Fibroblast of skin of right biceps (primary cell): ENCODE data around the gene TOMT.
A peak's percentile ranks its signal among the peaks of the same experiment; 100 is the strongest.

Experiments used
- DNase-seq: peaks from one replicate; pipeline ENCODE4 v3.0.0-alpha.2; 2013

The TOMT gene, protein sequence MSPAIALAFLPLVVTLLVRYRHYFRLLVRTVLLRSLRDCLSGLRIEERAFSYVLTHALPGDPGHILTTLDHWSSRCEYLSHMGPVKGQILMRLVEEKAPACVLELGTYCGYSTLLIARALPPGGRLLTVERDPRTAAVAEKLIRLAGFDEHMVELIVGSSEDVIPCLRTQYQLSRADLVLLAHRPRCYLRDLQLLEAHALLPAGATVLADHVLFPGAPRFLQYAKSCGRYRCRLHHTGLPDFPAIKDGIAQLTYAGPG

DNA sequence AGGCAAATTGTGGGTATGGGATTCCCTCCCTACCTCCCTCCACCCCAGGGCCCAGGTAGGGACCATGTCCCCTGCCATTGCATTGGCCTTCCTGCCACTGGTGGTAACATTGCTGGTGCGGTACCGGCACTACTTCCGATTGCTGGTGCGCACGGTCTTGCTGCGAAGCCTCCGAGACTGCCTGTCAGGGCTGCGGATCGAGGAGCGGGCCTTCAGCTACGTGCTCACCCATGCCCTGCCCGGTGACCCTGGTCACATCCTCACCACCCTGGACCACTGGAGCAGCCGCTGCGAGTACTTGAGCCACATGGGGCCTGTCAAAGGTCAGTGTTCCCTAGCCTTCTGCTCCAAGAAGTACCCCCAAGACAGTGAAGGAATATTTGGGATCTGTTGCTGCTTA is at the start of gene TOMT:
Gene TOMT (plus strand): TSS at position 37 of the 400 bp plus-strand sequence. CDS start 28 bp downstream, at position 65.
- DNase-seq = no peak

DNA sequence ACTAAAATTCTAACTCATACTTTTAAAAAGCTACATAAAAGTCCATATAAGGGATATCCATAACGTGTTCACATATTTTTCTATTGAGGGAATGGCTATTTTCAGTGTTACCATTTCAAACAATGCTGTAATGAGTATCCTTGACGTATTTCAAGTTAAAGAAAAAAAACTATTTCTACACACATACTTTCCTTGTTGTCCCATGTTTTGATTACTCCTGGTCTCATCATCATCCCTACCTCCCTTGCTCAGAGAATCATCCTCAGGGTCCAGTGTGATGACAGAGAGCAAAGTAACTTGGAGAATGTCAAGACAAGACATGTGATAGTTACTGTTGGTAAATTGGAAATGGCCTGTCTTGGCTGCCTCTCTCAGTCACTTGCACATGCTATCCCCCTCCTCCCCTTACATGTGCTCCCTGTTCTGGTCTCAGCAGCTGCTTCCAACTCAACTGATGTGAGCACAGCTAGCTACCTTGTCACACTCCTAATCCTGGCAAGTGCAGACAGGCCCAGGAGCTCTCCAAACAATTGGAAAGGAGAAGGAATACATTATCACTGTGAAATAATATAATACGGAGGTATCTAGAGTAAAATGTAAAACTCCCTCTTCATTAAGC is 47.2 kb upstream of the TOMT start:
- DNase-seq = peak; percentile 76

DNA sequence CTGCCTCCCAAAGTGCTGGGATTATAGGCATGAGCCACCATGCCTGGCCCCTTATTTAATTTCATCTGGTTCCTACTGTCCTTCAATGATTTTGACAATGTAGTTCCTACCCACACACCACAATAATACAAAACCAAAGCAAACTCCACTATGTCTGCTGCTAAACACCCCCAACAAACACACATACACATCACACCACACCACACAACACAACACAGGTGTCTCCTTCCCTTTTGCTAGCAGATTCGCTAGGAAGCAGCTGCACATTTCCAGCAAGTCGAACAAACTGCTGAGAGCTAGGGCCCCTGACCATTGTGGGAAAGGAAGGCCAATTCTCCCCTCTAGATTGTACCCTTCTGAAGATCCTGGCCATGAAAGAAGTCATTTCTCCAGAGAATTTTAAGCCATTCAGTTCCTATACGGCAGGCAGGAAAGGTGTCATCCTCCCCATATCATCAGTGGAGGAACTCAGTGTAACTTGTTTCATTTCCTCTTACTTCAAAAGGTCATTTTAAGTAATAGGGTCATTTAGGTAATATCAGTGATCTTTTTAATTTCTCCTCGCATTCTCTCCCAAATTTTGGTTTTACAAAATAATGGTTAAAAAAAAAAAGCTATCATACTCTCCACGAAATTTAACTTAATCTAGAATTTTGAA is 43.9 kb upstream of the TOMT start:
- DNase-seq = no peak

DNA sequence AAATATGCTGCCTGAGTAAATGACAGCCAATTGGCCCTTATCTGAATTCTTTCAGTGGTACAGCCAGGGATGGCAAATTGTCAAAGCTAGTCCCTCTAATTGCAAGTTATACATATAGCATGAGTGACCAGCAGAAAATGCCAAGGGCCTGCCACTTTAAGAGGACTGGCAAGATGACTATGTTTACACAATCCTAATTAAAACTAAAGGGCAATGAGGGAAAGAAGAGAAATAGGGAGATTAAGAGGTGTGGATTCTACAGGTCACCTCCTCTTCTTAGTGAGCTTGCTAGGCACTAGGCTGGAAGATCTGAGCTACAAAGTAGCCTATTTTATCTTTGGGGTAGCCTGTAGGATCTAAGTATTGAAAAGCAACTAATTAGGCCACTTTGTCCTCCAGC is 38.9 kb upstream of the TOMT start:
- no peak for DNase-seq

DNA sequence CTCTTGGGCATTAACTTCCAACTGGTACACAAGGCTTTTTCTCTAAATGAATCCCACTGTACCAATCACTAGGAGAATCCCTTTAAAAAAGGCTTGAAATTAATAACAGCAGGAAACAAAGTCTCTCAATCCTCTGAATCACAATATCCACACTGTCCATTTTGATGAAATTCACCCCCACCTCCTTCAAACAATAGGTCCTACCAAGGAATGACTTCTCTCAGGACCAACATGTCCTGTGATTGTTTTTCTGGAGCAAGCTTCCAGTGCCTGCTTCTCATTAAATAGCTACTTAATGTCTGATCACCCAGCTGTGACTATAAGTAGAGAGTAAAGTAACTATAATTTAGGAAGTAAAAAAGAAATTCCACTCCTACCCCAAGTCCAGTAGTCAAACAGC is 38.5 kb upstream of the TOMT start:
- no peak for DNase-seq

DNA sequence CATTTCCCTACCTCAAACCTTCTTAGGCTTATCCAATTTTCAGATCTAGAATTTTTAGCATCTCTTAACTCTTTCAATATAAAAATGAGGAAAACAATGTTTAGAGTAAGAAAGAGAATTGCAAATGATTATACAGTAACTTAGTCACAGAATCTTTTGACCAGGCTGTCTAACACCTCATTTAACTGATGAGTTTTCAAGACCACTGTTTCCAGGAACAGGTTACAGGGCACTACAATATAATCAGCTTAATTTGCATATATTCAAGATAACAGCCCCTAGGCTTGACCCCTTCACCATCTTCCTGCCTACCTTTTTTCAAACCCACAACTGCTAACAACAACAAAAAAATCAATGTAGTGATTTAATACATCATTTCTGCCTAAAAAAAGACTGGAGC is 38.0 kb upstream of the TOMT start:
- no peak for DNase-seq

DNA sequence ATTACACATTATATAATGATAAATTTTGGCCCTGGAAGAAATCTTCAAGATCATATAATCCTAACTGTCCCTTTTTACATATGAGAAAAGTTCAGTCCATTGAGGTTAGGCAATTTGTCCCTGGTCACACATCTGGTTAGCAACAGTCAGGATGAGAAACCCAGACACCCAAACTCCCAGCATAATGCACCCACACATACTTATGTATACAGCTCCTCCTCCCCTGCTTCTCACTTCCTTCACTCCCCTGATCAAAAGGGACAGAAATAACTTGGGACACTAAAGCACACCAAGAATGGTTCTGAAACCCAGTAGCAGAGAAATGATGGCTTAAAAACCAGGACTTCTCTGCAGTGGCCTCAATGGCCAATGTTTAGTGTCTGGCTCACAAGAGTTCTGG is 36.5 kb upstream of the TOMT start:
- no peak for DNase-seq

DNA sequence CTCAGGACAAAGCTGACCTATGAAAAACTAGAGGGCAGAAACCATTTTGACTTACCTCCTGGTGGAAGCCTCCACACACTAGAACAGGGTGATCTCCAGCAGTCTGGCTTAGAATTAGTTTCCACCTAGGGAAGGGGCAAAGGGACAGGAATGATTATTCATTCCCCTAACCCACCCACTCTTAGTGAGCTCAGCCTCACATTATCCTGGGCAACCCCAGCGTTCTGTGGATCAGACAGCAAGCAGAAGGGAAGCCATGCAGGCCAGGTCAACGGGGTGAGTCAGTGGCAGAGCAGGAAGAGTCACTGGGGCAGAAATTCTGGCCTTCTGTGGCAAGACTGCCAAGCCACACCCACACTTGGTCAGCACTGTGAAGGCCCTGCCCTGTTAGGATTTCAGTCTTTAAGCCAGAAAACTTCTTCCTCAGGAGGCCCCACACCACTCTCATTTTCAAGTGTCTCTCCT is 35.9 kb upstream of the TOMT start:
- peak; percentile 70 for DNase-seq

DNA sequence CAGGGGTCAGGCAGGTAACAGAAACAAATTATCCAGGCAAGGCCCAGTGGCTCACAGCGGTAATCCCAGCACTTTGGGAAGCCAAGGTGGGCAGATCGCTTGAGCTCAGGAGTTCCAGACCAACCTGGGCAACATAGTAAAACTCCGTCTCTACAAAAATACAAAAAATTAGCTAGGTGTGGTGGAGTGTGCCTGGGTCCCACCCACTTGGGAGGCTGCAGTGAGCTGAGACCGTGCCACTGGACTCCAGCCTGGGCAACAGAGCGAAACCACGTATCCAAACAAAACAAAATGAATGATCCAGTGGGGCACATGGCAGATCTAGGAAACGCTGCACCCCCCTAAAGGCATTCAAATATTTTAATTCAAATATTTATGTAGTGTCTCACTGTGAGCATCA is 35.2 kb upstream of the TOMT start:
- no peak for DNase-seq

DNA sequence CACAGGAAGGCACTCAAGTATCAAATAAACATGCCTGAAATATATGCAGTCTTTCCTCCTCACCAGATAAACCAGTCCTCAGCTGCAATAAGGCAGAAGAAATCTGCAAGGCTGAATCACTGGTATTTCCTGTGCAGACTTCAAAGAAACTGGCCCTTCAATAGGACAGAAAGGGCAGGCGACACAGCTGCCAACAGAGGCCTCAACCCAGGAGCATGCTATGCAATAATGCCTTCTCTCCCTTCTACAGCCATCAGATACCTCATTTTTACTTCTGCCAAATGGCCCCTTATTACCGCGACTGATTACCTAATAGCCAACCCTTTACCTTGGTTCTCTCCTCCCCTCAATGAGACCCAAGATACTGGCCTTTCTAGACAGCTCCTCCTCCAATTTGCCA is 33.4 kb upstream of the TOMT start:
- DNase-seq = peak; percentile 81

DNA sequence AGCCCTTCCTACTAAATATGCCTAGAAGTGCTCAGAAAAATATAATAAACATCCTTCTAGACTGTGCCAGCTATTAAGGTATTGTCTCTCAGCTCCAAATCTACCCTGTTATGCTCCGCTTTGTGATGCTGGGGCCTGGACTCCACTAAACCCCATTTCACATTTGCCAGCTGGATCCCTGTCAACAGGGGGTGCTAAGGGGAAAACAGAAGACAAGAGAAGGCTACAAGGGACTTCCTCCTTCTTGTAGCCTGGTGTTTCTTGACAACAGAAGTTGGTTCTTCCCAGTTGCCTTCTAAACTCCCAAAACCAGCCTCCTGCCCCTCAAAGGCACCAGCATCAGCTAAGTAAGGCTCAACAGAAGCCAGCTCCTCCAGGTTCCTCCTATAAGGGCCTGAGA is 30.6 kb upstream of the TOMT start:
- DNase-seq = peak; percentile 22

DNA sequence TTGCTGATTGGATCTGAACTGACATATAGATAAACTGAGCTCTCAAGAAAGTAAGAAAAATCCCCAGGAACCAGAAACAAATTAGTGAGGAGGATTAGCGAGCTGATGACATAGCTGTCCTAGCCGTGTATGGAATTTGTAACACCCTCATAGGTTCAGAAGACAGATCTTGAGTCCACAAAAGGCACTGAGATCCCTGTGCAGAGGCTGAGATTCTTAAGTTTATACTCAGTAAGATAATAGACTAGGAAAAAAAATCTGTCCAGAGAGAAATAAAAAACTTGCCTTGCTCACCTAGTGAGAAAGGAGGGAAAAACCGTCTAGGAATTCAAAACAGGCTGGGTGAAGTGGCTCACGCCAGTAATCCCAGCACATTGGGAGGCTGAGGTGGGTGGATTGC is 30.0 kb upstream of the TOMT start:
- DNase-seq = no peak

DNA sequence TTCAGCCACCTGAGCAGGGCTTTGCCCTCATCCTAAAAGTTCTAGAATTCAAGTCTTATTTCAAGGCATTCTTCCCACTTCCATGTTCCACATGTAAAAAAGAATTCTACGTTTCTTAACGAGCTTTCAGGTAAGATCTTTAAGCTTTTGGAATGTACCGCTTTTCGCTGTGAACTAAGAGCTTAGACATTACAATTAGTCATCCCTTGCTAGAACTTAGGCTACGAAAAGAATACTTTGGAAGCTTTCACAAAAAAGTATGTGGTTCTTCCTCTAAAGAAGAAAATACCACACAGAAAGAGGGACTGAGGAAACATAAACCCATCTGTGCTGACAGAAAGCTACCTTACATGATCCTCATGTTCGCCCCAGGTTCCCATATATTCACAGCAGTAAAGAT is 27.2 kb upstream of the TOMT start:
- DNase-seq = no peak

DNA sequence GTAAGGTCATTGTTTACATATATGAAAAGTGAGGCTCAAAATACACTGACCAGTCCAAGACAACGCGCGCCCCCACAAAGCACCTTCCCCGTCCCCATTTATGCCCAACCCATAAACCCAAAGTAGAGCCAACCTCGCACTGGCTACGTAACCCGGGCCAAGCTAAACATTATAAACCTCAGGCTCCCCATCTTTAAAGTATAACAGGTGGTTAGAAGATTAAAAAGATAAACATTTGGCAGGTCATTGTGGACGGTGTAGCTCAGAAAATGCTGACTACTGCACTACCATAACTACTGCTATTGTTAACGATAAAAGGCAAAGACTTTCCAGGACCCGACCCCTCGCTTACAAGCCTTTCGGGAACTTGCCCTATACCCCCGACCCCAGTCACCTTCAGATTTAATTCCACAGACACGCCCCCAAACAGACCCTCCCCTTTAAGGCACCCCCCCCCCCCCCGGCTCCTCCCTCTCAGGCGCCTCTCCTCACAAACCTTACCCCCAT is 25.9 kb upstream of the TOMT start:
- no peak for DNase-seq

DNA sequence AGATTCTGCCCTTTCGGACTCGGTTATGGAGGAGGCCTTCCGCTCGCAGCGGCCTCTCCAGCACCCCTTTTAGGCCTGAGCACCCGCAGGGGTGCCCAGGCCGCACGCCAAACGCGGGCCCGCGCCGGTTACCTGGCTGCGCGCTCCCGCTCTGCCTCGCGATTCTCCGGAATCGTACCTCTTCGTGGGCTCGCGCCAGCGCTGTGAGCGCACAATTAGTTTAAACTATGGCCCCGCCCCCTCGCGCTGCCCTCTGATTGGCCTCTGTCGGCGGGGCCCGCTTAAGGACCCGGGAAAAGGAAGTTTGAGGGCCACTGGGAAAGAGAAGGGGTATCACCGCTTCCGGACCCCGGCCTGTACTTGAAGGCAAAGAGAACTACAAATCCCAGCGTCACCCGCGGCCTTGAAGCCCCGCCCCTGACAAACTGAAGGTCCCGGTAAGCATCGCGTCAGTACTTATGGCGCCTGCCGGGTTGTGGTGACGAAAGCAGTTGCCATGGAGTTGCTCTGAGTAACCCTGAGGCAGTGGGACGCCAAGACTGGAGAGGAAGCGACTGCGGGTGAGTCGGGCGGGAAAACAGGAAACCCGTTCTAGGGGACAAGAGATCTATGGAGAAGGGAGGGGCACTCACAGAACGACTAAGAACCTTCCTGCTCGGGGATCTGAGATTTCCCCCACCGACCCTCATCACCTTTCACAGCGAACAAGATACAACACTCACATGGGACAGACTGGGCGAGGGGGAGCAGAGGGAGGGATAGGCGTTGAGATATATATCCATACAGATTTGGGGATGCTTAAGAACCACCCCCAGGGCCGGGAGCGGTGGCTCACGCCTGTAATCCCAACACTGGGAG is 25.2 kb upstream of the TOMT start, which contains the start of the genes LRRC51 and NUMA1:
Gene LRRC51 (plus strand): TSS at position 525 of the 858 bp plus-strand sequence. CDS start 8,234 bp downstream, outside the sequence.
Gene NUMA1 (minus strand): TSS at position 217 of the 858 bp plus-strand sequence. CDS start 44,599 bp downstream, outside the sequence.
- DNase-seq = peak; percentile 100

DNA sequence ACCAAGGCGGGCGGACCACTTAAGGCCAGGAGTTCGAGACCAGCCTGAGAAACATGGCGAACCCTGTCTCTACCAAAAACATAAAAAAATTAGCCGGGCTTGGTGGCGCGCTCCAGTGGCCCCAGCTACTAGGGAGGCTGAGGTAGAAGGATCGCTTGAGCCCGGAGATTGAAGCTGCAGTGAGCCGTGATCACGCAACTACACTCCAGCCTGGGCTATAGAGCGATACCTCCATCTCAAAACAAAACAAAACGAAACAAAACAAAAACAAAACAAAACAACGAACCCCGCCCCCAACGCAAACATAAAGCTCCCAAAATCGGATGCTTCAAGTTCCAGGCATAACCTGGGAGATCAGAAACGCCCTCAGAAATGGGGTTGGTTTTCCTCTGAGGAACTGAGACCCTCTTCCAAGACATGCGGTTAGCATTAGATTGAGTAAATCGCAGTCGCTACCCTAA is 24.5 kb upstream of the TOMT start:
- no peak for DNase-seq

DNA sequence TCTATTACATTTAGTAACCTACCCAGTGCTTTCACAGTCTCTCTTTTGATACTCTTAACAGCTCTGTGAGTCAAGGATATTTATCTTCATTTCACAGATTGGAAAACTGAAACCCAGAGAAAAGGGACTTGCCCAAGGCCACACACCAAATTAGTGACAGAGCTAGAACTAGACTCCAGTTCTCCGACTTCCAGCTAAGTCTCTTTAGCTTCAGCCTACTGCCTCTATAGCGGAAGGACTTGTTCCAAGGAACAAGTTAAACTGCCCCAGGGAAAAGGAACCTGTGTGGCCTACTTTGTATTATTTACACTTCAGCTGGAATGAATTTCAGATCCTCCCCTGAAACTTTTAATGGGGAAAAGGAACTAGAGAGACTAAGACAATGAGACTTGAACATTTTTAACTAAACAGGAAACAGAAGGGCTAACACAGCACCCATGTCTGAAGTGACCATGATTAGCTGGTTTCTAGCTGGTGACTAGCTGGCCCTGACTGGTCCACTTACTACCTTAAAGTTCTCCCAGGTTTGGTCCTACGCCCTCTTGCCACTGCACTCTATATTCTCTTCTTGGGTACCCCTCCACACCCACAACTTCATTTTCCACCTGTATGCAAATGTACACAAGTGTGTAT is 23.8 kb upstream of the TOMT start:
- no peak for DNase-seq

DNA sequence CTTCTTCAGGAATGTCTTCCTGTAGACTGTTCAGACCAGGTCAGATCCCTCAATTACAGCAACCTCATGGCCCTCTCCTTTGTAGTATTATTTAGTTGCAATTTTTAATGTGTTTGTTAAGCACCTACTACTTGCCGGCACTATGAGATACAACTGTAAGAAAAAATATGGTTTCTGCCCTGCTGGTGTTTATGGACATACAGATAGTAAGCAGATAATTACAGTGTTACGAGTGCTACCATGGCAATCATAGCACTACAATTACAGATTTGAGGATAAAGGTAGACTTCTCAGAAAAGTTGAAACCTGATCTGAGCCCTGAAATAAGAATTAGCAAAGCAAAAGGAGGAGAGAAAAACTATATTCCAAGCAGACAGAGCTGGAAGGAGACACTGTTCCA is 22.3 kb upstream of the TOMT start:
- no peak for DNase-seq

DNA sequence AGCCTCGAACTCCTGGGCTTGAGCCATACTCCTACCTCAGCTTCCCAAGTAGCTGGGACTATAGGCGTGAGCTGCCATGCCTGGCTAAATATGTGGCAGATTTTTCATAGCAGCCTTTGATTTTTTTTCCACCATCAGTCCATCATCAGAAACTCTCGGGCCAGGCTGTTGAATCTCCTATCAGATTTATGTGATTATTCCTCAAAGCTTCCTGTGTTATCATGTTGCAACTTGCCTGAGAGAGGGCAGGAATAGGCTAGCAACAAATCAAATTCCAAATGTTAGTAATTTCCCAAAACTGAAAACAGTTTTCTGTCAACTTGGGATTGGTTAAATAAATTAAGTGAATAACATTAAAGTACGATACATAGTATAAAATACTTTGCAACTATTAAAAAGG is 21.6 kb upstream of the TOMT start:
- no peak for DNase-seq

DNA sequence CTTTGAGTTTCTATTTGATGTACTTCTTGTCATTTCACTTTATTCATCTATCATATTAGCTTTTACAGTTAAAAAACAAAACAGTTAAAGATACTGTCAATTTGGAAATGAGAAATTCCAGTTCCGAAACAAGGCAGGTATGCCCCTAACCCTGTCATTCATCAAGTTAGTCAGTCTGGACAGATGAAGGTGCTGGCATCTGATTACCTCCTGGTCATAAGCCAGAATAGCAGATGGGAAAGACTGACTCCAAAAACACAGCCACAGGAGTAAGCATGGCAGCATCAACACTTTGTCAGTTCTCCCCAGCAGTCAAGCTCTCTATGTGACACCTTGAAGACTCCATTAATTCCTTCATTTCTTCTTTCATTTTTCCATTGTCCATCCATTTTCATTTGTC is 20.8 kb upstream of the TOMT start:
- DNase-seq = no peak

DNA sequence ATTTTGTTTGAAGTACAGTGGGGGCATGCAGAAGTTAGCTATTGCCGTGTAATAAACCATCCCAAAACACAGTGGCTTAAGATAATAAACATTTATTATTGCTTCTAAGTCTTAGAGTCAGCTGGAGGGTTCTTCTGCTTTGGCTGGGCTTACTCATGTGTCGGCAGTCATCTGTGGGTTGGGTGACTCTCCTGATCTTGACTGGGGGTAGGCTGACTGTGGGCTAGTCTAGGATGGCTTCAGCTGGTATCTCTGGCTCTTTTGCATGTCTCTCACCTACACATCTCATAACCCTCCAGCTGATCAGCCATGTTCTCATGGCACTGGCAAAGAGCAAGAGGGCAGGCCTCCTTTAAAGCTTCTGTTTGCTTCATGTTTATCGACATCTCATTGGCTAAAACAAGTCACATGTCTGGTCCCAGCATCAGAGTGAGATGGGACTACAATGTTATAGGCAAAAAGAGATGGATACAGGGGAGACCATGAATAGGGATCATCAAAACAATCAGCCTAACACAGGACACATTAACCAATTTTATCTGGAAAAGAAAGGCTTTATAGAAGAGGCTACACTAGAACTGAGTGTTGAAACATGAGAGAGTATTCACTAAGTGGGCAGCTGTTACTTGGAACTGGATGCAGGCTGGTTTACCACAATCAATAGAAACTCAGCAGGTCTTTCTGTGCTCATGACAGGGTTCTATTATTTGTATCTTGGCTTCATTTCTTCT is 19.9 kb upstream of the TOMT start:
- DNase-seq = no peak
